Heart left ventricle (tissue), 16 donors: ENCODE data around the gene SAMM50. TPM values are rescaled to one million over a fixed set of nuclear protein-coding genes. Genes with fewer than 3 reads are reported as not detected.

ENCODE experiments used
- ATAC-seq, 4 donors: fragments of 200-7000 bp; cut with Tn5 transposase; one replicate each; pipeline ENCODE4 v1.9.1; 2020 to 2022; ENCODE audit warnings: moderate library complexity in 4 of 4, mild to moderate bottlenecking in 3 of 4, moderate number of reproducible peaks in 1 of 4
- DNase-seq, 5 donors: peaks; one replicate each; pipeline ENCODE4 v3.0.0-alpha.2; 2020
- H3K27ac ChIP-seq, 12 donors: fragments of 200-600 bp; sonication (generic) in 4 of 12; one replicate each; pipeline versions ENCODE4 v1.5.0 to v1.8.0; 2016 to 2022; ENCODE audit warnings: mild to moderate bottlenecking in 2 of 12
- H3K27me3 ChIP-seq, 9 donors: fragments of 200-600 bp; sonication (generic) in 2 of 9; one replicate each; pipeline versions ENCODE4 v1.5.1 to v1.8.0; 2016 to 2022; ENCODE audit warnings: mild to moderate bottlenecking in 3 of 9
- H3K36me3 ChIP-seq, 9 donors: fragments of 200-600 bp; sonication (generic) in 2 of 9; one replicate each; pipeline versions ENCODE4 v1.5.0 to v1.8.0; 2018 to 2022; ENCODE audit warnings: mild to moderate bottlenecking in 2 of 9
- H3K4me1 ChIP-seq, 12 donors: fragments of 200-600 bp; sonication (generic) in 4 of 12; one replicate each; pipeline versions ENCODE4 v1.5.0 to v1.8.0; 2016 to 2022; ENCODE audit warnings: mild to moderate bottlenecking in 3 of 12
- H3K4me3 ChIP-seq, 12 donors: fragments of 200-600 bp; sonication (generic) in 4 of 12; one replicate each; pipeline versions ENCODE4 v1.5.0 to v1.8.0; 2017 to 2022; ENCODE audit warnings: mild to moderate bottlenecking in 9 of 12, moderate library complexity in 4 of 12
- H3K9me3 ChIP-seq, 12 donors: fragments of 200-600 bp; sonication (generic) in 4 of 12; one replicate each; pipeline versions ENCODE4 v1.5.0 to v1.8.0; 2016 to 2022; ENCODE audit warnings: mild to moderate bottlenecking in 1 of 12
- POLR2A ChIP-seq, 2 donors: fragments of 450-650 bp; IDR thresholded peaks; one replicate each; pipeline ENCODE4 v1.6.1; 2017; ENCODE audit warnings: antibody characterized with exemption in 2 of 2, mild to moderate bottlenecking in 2 of 2, moderate library complexity in 2 of 2
- WGBS, 4 donors: extraction: QIAGEN DNeasy Blood & Tissue Kit in 2 of 4; methylation state at CpG; one replicate each; pipeline versions ENCODE4 v1.1.5 to v1.1.7; 2013 to 2018; 5-methylcytosine and 5-hydroxymethylcytosine counted together
- intact Hi-C, 10 donors: fragments of 100-400 bp; cut with DNase I; formaldehyde crosslinking; loops; one replicate each; pipeline versions ENCODE4 v1.11.1 to v1.14.2; 2022
- polyA plus RNA-seq, 2 donors: library from polyadenylated mRNA; stranded (reverse); fragments of 200-250 nt; gene quantifications; one replicate each; pipeline ENCODE4 v1.2.3, GENCODE V29; 2013
- total RNA-seq, 9 donors: library from RNA; depleted of rRNA in 2 of 9; stranded (reverse); fragments of >200 nt in 2 of 9; fragmentation: NEBNext Ultra II Directional in 3 of 9; extraction: Animal tissue kit (Norgen Biotek cat#: 25700) in 3 of 9; gene quantifications; one replicate each; pipeline versions ENCODE4 v1.1.0 to v1.2.4, GENCODE V29; 2016 to 2023
- TF ChIP-seq, protein P1 (sequence below), 12 donors: fragments of 200-600 bp; sonication (generic) in 4 of 12; IDR thresholded peaks; one replicate each; pipeline versions ENCODE4 v1.5.0 to v1.8.0; 2018 to 2022; ENCODE audit warnings: antibody characterized with exemption in 12 of 12, mild to moderate bottlenecking in 5 of 12
- donor health status: ischemic (EF 13 %, LVEDD 7.1; RV severe dilation, severe dysfunction).
- donor health status: healthy with polysubstance abuse.
- donor health status: DM: no; HTN: yes; CAD: no.
- donor health status: DM: no; HTN: no; CAD: no.
- donor health status: ischemic (EF 25% LVEDD 6.9; RV normal size, moderate dysfunction).
- donor health status: ischemic (EF 25% LVEDD 5.7; RV mildly dilated, moderate dysfunction).
- donor health status: healthy.
- donor health status: DM: yes; HTN: yes; CAD: no.
- donor health status: ischemic (EF 35%, LVEDD 5.7; RV mildly dilated, moderate dysfunction).
- donor health status: nonischemic (EF 11% LVEDD 7.7; RV severe dilation, severe dysfunction).
- donor health status: DM: yes; HTN: yes; CAD: no.
- donor health status: PGD.
- donor health status: ischemic (EF 29% LVEDD 5.4; RV normal size, mild dysfunction).
- donor health status: nonischemic (EF 23%, LVEDD 6.1; RV moderate dilation, normal function).

The SAMM50 gene
- total and polyA plus RNA-seq, 11 donors, result 32.5 to 74.8 (median 66.2) TPM

DNA sequence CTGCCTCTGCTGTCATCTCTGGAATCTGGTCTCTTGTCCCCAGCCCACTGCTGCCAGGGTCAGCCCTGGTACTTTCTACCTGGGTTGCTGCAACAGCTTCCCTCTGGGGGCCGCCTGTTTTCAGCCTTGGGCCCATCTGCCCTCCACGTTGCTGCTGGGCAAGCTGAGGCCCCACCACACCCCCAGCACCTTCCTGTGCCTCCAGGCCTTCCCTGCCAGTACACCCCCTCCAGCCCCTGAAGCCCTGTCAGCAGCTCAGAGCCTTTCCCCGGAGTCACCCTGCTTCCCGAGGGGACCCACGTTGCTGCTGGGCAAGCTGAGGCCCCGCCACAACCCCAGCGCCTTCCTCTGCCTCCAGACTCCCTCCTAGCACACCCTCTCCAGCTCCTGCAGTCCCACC, 3.3 kb upstream of the SAMM50 start:
- no peak for DNase-seq
- no peaks in the 10 kb centered on the region for H3K36me3 ChIP-seq
- no peak for TF ChIP-seq POLR2A (IDR thresholded peaks at IDR 0.05)
- TF ChIP-seq, protein P1, sequence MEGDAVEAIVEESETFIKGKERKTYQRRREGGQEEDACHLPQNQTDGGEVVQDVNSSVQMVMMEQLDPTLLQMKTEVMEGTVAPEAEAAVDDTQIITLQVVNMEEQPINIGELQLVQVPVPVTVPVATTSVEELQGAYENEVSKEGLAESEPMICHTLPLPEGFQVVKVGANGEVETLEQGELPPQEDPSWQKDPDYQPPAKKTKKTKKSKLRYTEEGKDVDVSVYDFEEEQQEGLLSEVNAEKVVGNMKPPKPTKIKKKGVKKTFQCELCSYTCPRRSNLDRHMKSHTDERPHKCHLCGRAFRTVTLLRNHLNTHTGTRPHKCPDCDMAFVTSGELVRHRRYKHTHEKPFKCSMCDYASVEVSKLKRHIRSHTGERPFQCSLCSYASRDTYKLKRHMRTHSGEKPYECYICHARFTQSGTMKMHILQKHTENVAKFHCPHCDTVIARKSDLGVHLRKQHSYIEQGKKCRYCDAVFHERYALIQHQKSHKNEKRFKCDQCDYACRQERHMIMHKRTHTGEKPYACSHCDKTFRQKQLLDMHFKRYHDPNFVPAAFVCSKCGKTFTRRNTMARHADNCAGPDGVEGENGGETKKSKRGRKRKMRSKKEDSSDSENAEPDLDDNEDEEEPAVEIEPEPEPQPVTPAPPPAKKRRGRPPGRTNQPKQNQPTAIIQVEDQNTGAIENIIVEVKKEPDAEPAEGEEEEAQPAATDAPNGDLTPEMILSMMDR (IDR thresholded peaks at IDR 0.05), result no peak
- H3K27ac ChIP-seq, result no peak overlapping the region
- no peaks in the 10 kb centered on the region for H3K9me3 ChIP-seq
- 44 to 57% (median 52%) methylated on average over 6 to 7 of the region's 7 CpGs for WGBS, 4 donors
- intact Hi-C loops, result no loop called here
- ATAC-seq, result no peak
- peaks cover 0 to 5% (median 0%) of the 10 kb centered on the region in 9 donors for H3K27me3 ChIP-seq
- peaks cover 0 to 23% (median 18%) of the 10 kb centered on the region in 12 donors for H3K4me1 ChIP-seq
- no peak overlapping the region for H3K4me3 ChIP-seq

DNA sequence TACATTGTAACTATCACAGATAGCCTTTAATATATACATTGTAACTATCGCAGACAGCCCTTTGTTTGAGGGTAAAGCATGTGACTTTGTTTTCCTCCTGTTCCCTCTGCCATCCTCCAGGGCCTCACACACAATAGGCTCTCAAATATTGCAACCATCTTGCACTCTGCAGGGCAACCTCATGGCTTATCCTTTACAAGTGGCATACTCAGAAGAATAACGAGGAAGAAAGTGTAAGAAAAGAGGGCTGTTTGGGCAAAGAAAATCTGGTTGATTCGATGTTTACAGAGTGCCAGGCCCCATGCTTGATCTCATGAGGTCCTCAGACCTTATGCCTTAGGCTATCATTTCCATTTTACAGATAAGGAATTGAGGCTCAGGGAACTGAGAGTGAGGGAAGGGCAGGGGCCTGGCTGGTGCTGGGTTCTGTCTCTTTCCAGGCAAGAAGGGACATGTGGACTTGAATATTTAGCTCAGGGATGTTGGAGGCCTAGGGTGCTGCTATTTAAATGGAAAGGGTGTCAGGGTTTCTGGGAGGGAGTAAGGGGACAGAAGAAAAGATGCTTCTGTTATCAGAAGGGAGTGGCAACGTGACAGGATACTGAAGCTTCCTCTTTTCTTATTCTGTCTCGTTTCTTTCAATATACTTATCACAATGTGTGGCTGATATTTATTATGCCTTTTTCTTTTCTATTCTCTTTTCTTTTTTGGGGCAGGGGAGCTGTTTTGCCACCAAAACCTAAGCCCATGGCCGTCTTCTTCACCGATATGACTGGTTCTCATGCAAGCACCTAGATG, 1.1 kb upstream of the SAMM50 start:
- 38 to 44% (median 42%) methylated on average over 7 of the region's 7 CpGs for WGBS, 4 donors
- peaks cover 0 to 35% (median 30%) of the 10 kb centered on the region in 12 donors for H3K4me1 ChIP-seq
- H3K9me3 ChIP-seq, result no peaks in the 10 kb centered on the region
- ATAC-seq, result no peak
- intact Hi-C loops, result no loop called here
- no peak for TF ChIP-seq POLR2A (IDR thresholded peaks at IDR 0.05)
- TF ChIP-seq, protein P1 (IDR thresholded peaks at IDR 0.05), result no peak
- no peaks in the 10 kb centered on the region for H3K36me3 ChIP-seq
- H3K27ac ChIP-seq, result peak overlapping the region in 4 of 12 donors; percentile 83 to 94 (median 88)
- peak overlapping the region in 11 of 12 donors; percentile 52 to 97 (median 85) for H3K4me3 ChIP-seq
- no peak for DNase-seq
- H3K27me3 ChIP-seq, result peaks cover 0 to 5% (median 0%) of the 10 kb centered on the region in 9 donors

DNA sequence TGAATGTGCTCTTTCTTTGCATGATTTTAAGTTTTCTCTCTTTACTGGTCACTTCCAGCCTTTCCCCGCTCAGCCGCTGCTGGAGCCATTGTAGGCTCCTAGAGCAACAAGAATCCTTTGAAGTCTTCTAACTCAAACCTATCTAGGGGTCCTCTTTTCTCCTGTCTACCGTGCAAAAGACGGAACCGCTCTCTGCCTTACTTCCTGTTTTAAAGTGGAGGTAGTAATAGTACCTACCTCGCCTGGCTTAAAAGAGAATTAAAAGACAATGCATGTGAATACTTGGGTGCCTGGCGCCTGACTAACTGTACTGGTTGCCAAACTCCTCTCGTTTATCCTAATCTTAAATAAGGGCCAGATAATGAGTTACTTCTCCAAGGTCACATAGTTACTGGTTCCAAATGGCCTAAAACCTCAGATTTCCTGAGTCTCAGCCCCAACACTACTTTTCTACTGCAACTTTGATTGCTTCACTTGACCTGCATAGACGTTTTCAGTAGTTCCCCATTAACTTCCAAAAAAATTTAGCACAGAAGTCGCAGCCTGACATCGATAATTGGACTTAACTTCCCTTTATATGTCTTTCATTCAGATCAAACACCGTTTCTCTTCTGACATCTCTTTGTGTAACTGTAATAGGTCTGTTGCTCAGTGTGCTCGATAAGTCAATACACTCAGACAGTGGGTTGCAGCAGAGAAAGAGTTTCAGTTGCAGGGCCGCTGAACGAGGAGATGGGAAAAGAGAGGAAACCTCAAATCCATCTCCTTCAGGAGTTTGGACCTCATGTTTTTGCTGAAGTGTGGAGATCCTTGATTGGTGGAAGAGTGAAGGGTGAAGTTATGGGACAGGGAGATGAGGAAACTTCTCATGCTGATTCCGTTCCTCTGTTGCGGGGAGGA, 891 bp downstream of the SAMM50 start:
- WGBS, 4 donors, result 40 to 43% (median 41%) methylated on average over 17 of the region's 17 CpGs
- intact Hi-C loops, result no loop called here
- ATAC-seq (peak in 1 of 4 donors; percentile 4), DNase-seq (no peak)
- Histone ChIP-seq H3K27ac (peak overlapping the region; percentile 73 to 94 (median 91)), H3K9me3 (no peaks in the 10 kb centered on the region), H3K36me3 (no peaks in the 10 kb centered on the region), H3K4me1 (peaks cover 0 to 35% (median 30%) of the 10 kb centered on the region in 12 donors), H3K4me3 (peak overlapping the region; percentile 52 to 97 (median 84)), H3K27me3 (peaks cover 0 to 5% (median 0%) of the 10 kb centered on the region in 9 donors)
- no peak for TF ChIP-seq POLR2A (IDR thresholded peaks at IDR 0.05)
- TF ChIP-seq, protein P1 (IDR thresholded peaks at IDR 0.05), result no peak
